OCI-M2 (cell line): ENCODE measurements around the gene CLDN2.
"Not testable (repeated sequence)": the region's sequence is repeated elsewhere in the genome, so short reads cannot be mapped to it uniquely, and the experiment has no call there.

Source experiments
- DNase-seq: peaks from one replicate; lab custom pipeline; 2025; ENCODE audit not compliant: unreplicated experiment; lab: John Stamatoyannopoulos, UW

Gene CLDN2

GRCh38 chrX:106919932-106920452, at the start of gene CLDN2:
TSS of gene CLDN2 (plus strand) at chrX:106920402. CDS start at chrX:106928229, 7,827 bp downstream.
- no peak for DNase-seq

- DNase-seq: not testable (repeated sequence)
Observed at GRCh38 chrX:106872796-106873195, 47.4 kb upstream of the CLDN2 start.

- no peak for DNase-seq
Observed at GRCh38 chrX:106874075-106874474, 46.1 kb upstream of the CLDN2 start.

GRCh38 chrX:106875151-106875550, 45.1 kb upstream of the CLDN2 start:
- no peak for DNase-seq

GRCh38 chrX:106889468-106889867, 30.7 kb upstream of the CLDN2 start:
- no peak for DNase-seq

- DNase-seq: no peak
Observed at GRCh38 chrX:106891762-106892460, 28.3 kb upstream of the CLDN2 start.

- DNase-seq: no peak
Observed at GRCh38 chrX:106894392-106894909, 25.8 kb upstream of the CLDN2 start.

- no peak for DNase-seq
Observed at GRCh38 chrX:106894978-106895452, 25.2 kb upstream of the CLDN2 start.

GRCh38 chrX:106897259-106897658, 22.9 kb upstream of the CLDN2 start:
- no peak for DNase-seq

GRCh38 chrX:106898462-106898861, 21.7 kb upstream of the CLDN2 start:
- DNase-seq: no peak

GRCh38 chrX:106899276-106899675, 20.9 kb upstream of the CLDN2 start:
- DNase-seq: no peak

- DNase-seq: no peak
Observed at GRCh38 chrX:106899841-106900240, 20.4 kb upstream of the CLDN2 start.

- DNase-seq: no peak
Observed at GRCh38 chrX:106901341-106901740, 18.9 kb upstream of the CLDN2 start.

GRCh38 chrX:106901781-106902219, 18.4 kb upstream of the CLDN2 start:
- DNase-seq: no peak

GRCh38 chrX:106902684-106903083, 17.5 kb upstream of the CLDN2 start:
- no peak for DNase-seq

- no peak for DNase-seq
Observed at GRCh38 chrX:106903291-106903824, 16.8 kb upstream of the CLDN2 start, which contains the start of gene RIPPLY1. TSS of gene RIPPLY1 (minus strand) at chrX:106903341. CDS start at chrX:106903287, 54 bp downstream.

GRCh38 chrX:106903856-106904528, 16.2 kb upstream of the CLDN2 start:
- no peak for DNase-seq

- DNase-seq: no peak
Observed at GRCh38 chrX:106905064-106905708, 15.0 kb upstream of the CLDN2 start.

GRCh38 chrX:106906361-106906760, 13.8 kb upstream of the CLDN2 start:
- DNase-seq: no peak

- no peak for DNase-seq
Observed at GRCh38 chrX:106912864-106913263, 7.3 kb upstream of the CLDN2 start.
